HCT116 (cell line): ENCODE results near the gene SEC24A. TPM values are rescaled to one million over a fixed set of nuclear protein-coding genes. Genes with fewer than 3 reads are reported as not detected.

Experiments
- ATAC-seq: fragments of 200-7000 bp; cut with Tn5 transposase; 2 replicates; pipeline ENCODE4 v1.9.1; 2020; ENCODE audit warnings: mild to moderate bottlenecking, moderate library complexity
- BruUV-seq: library from RNA; stranded (reverse); fragments of 400-500 nt; replicated peaks from 2 replicates; lab custom pipeline; 2021; lab: Mats Ljungman, UMichigan
- CTCF ChIA-PET: fragments of 300-600 bp; sonication (Branson Sonifier 250); formaldehyde crosslinking; loops from one replicate; lab custom pipeline; 2021; ENCODE audit warnings: antibody characterized with exemption; lab: Charles Lee
- POLR2A ChIA-PET: fragments of 300-600, 350-600 bp; sonication (Branson Sonifier 250); formaldehyde crosslinking; loops from one replicate; lab custom pipeline; 2021; ENCODE audit warnings: antibody characterized with exemption; lab: Charles Lee
- RAD21 ChIA-PET, 2 experiments: fragments of 300-600 bp; sonication (Branson Sonifier 250); formaldehyde crosslinking; loops; one replicate each; lab custom pipeline; 2023; ENCODE audit warnings: low total read pairs in 2 of 2; ENCODE audit not compliant: uncharacterized antibody in 2 of 2, unreplicated experiment in 2 of 2, low non-redundant PET in 1 of 2; lab: Charles Lee
- DNase-seq: peaks from one replicate; pipeline ENCODE4 v3.0.0-alpha.2; 2010; ENCODE audit warnings: low read depth, low spot score
- H2AFZ ChIP-seq: fragments of 200-600 bp; shearing (Covaris generic), sonication (generic); 2 replicates; pipeline ENCODE4 v1.6.1; 2017; ENCODE audit warnings: low read depth, mixed run types, mixed read lengths, antibody characterized with exemption, low read length; ENCODE audit not compliant: poor library complexity, severe bottlenecking
- H3K27ac ChIP-seq: 2 replicates; pipeline ENCODE4 v1.5.1; 2012; ENCODE audit warnings: low read depth, low read length
- H3K27me3 ChIP-seq: fragments of 200-600 bp; sonication (generic); 2 replicates; pipeline ENCODE4 v1.6.1; 2016; ENCODE audit warnings: mixed run types, low read length, mixed read lengths; ENCODE audit not compliant: insufficient read depth
- H3K36me3 ChIP-seq, 2 experiments: fragments of 200-500 bp in 1 of 2; fragments of 200-600 bp in 1 of 2; sonication (Bioruptor generic) in 1 of 2; sonication (generic) in 1 of 2; 2 replicates each; pipeline versions ENCODE4 v1.5.1 to v1.6.1; 2014 to 2016; ENCODE audit warnings: low read length in 2 of 2, inconsistent platforms in 1 of 2, mixed read lengths in 1 of 2, mixed run types in 1 of 2; ENCODE audit not compliant: insufficient read depth in 2 of 2, control insufficient read depth in 1 of 2
- H3K4me1 ChIP-seq, 2 experiments: fragments of 200-600 bp in 1 of 2; sonication (generic) in 1 of 2; 2 replicates each; pipeline versions ENCODE4 v1.5.1 to v1.6.1; 2012 to 2017; ENCODE audit warnings: low read length in 2 of 2, inconsistent platforms in 1 of 2, mild to moderate bottlenecking in 1 of 2, mixed read lengths in 1 of 2, mixed run types in 1 of 2, moderate library complexity in 1 of 2; ENCODE audit not compliant: insufficient read depth in 2 of 2, control insufficient read depth in 1 of 2
- H3K4me2 ChIP-seq: fragments of 200-600 bp; sonication (generic); 2 replicates; pipeline ENCODE4 v1.6.1; 2017; ENCODE audit warnings: mixed run types, low read length, mixed read lengths
- H3K4me3 ChIP-seq, 2 experiments: fragments of 200-600 bp in 1 of 2; sonication (generic) in 1 of 2; replicated peaks in 1 of 2; 2 replicates each; pipeline ENCODE4 v1.5.1; 2011 to 2016; ENCODE audit warnings: low read length in 2 of 2, control low read depth in 1 of 2, low read depth in 1 of 2, mild to moderate bottlenecking in 1 of 2, mixed read lengths in 1 of 2, mixed run types in 1 of 2
- H3K79me2 ChIP-seq: fragments of 200-600 bp; sonication (generic); 2 replicates; pipeline ENCODE4 v1.6.1; 2017; ENCODE audit warnings: mild to moderate bottlenecking, mixed run types, low read length, moderate library complexity, mixed read lengths; ENCODE audit not compliant: insufficient read depth
- H3K9ac ChIP-seq: fragments of 200-600 bp; sonication (generic); 2 replicates; pipeline ENCODE4 v1.6.1; 2016; ENCODE audit warnings: low read length, mixed read lengths
- H3K9me2 ChIP-seq: fragments of 200-600 bp; sonication (generic), shearing (Covaris generic); 2 replicates; pipeline ENCODE4 v1.6.1; 2017; ENCODE audit warnings: mixed run types, mild to moderate bottlenecking, moderate library complexity; ENCODE audit not compliant: insufficient read depth
- H3K9me3 ChIP-seq, 2 experiments: fragments of 200-500 bp in 1 of 2; fragments of 200-600 bp in 1 of 2; sonication (Bioruptor generic) in 1 of 2; sonication (generic) in 1 of 2; 2 replicates each; pipeline ENCODE4 v1.6.1; 2014 to 2017; ENCODE audit warnings: low read length in 2 of 2, mixed read lengths in 2 of 2, inconsistent platforms in 1 of 2, low read depth in 1 of 2, mild to moderate bottlenecking in 1 of 2, mixed run types in 1 of 2, moderate library complexity in 1 of 2; ENCODE audit not compliant: control insufficient read depth in 1 of 2, insufficient read depth in 1 of 2
- H4K20me1 ChIP-seq: fragments of 200-600 bp; sonication (generic), shearing (Covaris generic); 2 replicates; pipeline ENCODE4 v1.6.1; 2017; ENCODE audit warnings: mixed run types, mild to moderate bottlenecking, moderate library complexity; ENCODE audit not compliant: insufficient read depth
- CBX3 ChIP-seq: IDR thresholded peaks from 2 replicates; pipeline ENCODE4 v1.6.1; 2012; ENCODE audit warnings: low read depth
- CEBPB ChIP-seq: IDR thresholded peaks from 2 replicates; pipeline ENCODE4 v1.6.1; 2012; ENCODE audit warnings: low read depth
- EGR1 ChIP-seq: IDR thresholded peaks from 2 replicates; pipeline ENCODE4 v1.6.1; 2012; ENCODE audit warnings: low read depth
- ELF1 ChIP-seq: IDR thresholded peaks from 2 replicates; pipeline ENCODE4 v1.6.1; 2012; ENCODE audit warnings: low read depth, borderline replicate concordance
- EZH2phosphoT487 ChIP-seq: fragments of 200-600 bp; IDR thresholded peaks from 2 replicates; pipeline ENCODE4 v1.6.1; 2018; ENCODE audit warnings: antibody characterized with exemption, borderline replicate concordance
- FOSL1 ChIP-seq: IDR thresholded peaks from 2 replicates; pipeline ENCODE4 v1.6.1; 2012; ENCODE audit warnings: low read depth
- RAD21 ChIP-seq: IDR thresholded peaks from 2 replicates; pipeline ENCODE4 v1.6.1; 2012; ENCODE audit warnings: low read depth, mild to moderate bottlenecking
- SIN3A ChIP-seq: IDR thresholded peaks from 2 replicates; pipeline ENCODE4 v1.6.1; 2012; ENCODE audit warnings: low read depth
- SP1 ChIP-seq: IDR thresholded peaks from 2 replicates; pipeline ENCODE4 v1.6.1; 2012; ENCODE audit warnings: low read depth
- SRF ChIP-seq: IDR thresholded peaks from 2 replicates; pipeline ENCODE4 v1.6.1; 2012; ENCODE audit warnings: low read depth
- YY1 ChIP-seq: IDR thresholded peaks from 2 replicates; pipeline ENCODE4 v1.6.1; 2011; ENCODE audit warnings: low read length, low read depth, moderate library complexity, mild to moderate bottlenecking; ENCODE audit not compliant: insufficient replicate concordance; ENCODE audit errors: extremely low read depth
- intact Hi-C: fragments of 100-400 bp; cut with micrococcal nuclease; formaldehyde crosslinking; loops from 2 replicates; pipeline ENCODE4 v1.10.0; 2022
- total RNA-seq: library from RNA; stranded (reverse); gene quantifications from one replicate; pipeline ENCODE4 v1.2.1, GENCODE V29; 2021; ENCODE audit not compliant: unreplicated experiment
- TF ChIP-seq, protein P1 (sequence below): IDR thresholded peaks from 2 replicates; pipeline ENCODE4 v1.6.1; 2012
- TF ChIP-seq, protein P2 (sequence below): IDR thresholded peaks from 2 replicates; pipeline ENCODE4 v1.6.1; 2012
- TF ChIP-seq, protein P3 (sequence below): IDR thresholded peaks from 2 replicates; pipeline ENCODE4 v1.6.1; 2012; ENCODE audit warnings: low read depth
- TF ChIP-seq, protein P4 (sequence below), 3 experiments: fragments of 200-600 bp in 1 of 3; sonication (generic) in 1 of 3; IDR thresholded peaks in 2 of 3; conservative IDR thresholded peaks in 1 of 3; 2 replicates each; pipeline ENCODE4 v1.5.1; 2012 to 2017; ENCODE audit warnings: low read depth in 2 of 3, low read length in 2 of 3, antibody characterized with exemption in 1 of 3, borderline replicate concordance in 1 of 3, control low read depth in 1 of 3, mild to moderate bottlenecking in 1 of 3, mixed read lengths in 1 of 3, mixed run types in 1 of 3, moderate library complexity in 1 of 3; ENCODE audit not compliant: insufficient read depth in 1 of 3

The SEC24A gene
- total RNA-seq, 1 experiment from 2014 or later = 16.8 TPM

DNA sequence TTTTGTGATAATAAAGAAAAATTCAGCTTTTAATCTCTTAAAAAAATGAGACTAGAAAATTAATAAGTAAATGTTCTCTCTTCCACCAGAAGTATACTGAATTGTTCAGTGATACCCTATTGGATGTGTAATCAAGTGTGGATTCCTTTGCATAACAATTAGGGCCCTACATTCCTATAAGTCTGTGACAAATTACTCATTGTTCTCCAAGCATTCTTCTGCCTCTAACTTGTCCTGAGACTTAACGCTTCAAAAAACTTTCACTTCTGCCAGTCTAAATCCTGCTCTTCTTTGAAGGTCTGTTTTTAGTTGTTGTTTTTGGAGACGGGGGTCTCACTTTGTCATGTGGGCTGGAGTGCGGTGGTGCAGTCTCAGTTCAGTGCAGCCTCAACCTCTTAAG lies 100.8 kb downstream of the SEC24A start:
- ATAC-seq = no peak
- Histone ChIP-seq H3K79me2 (no peaks in the 10 kb centered on the region), H3K27me3 (no peaks in the 10 kb centered on the region), H3K9me3 (no peaks in the 10 kb centered on the region), H3K4me3 (no peak overlapping the region), H3K4me2 (no peak overlapping the region), H3K9me2 (no peaks in the 10 kb centered on the region), H3K27ac (no peak overlapping the region), H3K4me1 (no peaks in the 10 kb centered on the region), H4K20me1 (no peaks in the 10 kb centered on the region), H3K36me3 (0 out of 4 replicates have a peak, but pooled peaks cover 0 to 2% of the 10 kb centered on the region in 2 experiments), H2AFZ (no peak overlapping the region), H3K9ac (no peak overlapping the region)
- no peak for DNase-seq
- RAD21 ChIA-PET = no interaction called here
- intact Hi-C loops = no loop called here
- TF ChIP-seq, protein P1, sequence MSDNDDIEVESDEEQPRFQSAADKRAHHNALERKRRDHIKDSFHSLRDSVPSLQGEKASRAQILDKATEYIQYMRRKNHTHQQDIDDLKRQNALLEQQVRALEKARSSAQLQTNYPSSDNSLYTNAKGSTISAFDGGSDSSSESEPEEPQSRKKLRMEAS = no peak
- TF ChIP-seq, protein P2, sequence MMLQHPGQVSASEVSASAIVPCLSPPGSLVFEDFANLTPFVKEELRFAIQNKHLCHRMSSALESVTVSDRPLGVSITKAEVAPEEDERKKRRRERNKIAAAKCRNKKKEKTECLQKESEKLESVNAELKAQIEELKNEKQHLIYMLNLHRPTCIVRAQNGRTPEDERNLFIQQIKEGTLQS = no peak
- TF ChIP-seq EGR1 (no peak), FOSL1 (no peak), YY1 (no peak), SIN3A (no peak)
- no TSS peak for BruUV-seq
- POLR2A ChIA-PET = interaction anchor here (1.5 kb wide), 1 partner anchor 11 kb away, joined by 4 read pairs; the partner anchor contains the start of gene CAMLG
- CTCF ChIA-PET = no interaction called here

DNA sequence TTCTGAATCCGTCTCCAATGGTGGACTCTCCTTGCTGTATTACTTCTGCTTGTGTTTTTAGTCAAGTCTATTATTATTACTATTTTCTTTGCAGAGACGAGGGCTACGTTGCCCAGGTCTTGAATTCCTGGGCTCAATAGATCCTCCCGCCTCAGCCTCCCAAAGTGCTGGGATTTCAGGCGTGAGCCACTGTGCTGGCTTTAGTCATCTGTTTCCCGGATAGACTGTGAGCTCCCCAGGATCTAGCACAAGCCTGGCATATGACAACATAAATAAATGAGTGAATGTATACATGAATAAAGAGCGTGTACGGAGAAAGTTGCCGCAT lies 109.6 kb downstream of the SEC24A start:
- intact Hi-C loops = no loop called here
- BruUV-seq = TSS peak; percentile 83
- TF ChIP-seq, protein P3, sequence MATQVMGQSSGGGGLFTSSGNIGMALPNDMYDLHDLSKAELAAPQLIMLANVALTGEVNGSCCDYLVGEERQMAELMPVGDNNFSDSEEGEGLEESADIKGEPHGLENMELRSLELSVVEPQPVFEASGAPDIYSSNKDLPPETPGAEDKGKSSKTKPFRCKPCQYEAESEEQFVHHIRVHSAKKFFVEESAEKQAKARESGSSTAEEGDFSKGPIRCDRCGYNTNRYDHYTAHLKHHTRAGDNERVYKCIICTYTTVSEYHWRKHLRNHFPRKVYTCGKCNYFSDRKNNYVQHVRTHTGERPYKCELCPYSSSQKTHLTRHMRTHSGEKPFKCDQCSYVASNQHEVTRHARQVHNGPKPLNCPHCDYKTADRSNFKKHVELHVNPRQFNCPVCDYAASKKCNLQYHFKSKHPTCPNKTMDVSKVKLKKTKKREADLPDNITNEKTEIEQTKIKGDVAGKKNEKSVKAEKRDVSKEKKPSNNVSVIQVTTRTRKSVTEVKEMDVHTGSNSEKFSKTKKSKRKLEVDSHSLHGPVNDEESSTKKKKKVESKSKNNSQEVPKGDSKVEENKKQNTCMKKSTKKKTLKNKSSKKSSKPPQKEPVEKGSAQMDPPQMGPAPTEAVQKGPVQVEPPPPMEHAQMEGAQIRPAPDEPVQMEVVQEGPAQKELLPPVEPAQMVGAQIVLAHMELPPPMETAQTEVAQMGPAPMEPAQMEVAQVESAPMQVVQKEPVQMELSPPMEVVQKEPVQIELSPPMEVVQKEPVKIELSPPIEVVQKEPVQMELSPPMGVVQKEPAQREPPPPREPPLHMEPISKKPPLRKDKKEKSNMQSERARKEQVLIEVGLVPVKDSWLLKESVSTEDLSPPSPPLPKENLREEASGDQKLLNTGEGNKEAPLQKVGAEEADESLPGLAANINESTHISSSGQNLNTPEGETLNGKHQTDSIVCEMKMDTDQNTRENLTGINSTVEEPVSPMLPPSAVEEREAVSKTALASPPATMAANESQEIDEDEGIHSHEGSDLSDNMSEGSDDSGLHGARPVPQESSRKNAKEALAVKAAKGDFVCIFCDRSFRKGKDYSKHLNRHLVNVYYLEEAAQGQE = no peak
- TF ChIP-seq SRF = no peak
- no peak for TF ChIP-seq SP1
- no peak for TF ChIP-seq EZH2phosphoT487
- no peak for TF ChIP-seq CBX3
- TF ChIP-seq EGR1 = no peak
- TF ChIP-seq, protein P4, sequence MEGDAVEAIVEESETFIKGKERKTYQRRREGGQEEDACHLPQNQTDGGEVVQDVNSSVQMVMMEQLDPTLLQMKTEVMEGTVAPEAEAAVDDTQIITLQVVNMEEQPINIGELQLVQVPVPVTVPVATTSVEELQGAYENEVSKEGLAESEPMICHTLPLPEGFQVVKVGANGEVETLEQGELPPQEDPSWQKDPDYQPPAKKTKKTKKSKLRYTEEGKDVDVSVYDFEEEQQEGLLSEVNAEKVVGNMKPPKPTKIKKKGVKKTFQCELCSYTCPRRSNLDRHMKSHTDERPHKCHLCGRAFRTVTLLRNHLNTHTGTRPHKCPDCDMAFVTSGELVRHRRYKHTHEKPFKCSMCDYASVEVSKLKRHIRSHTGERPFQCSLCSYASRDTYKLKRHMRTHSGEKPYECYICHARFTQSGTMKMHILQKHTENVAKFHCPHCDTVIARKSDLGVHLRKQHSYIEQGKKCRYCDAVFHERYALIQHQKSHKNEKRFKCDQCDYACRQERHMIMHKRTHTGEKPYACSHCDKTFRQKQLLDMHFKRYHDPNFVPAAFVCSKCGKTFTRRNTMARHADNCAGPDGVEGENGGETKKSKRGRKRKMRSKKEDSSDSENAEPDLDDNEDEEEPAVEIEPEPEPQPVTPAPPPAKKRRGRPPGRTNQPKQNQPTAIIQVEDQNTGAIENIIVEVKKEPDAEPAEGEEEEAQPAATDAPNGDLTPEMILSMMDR (IDR thresholded peaks at IDR 0.05 in 2 of 3, conservative IDR thresholded peaks at IDR 0.05 in 1 of 3; ENCODE audit: borderline replicate concordance in 1 of 3, insufficient read depth in 1 of 3, low read depth in 2 of 3, low read length in 2 of 3) = no peak
- TF ChIP-seq CEBPB = no peak
- no peak for TF ChIP-seq FOSL1
- no peak for TF ChIP-seq RAD21
- TF ChIP-seq YY1 = no peak
- TF ChIP-seq ELF1 = no peak

More for the DNA sequence above, 109.6 kb downstream of the SEC24A start:
- Histone ChIP-seq H3K9me2 (no peaks in the 10 kb centered on the region), H3K9me3 (no peaks in the 10 kb centered on the region), H4K20me1 (peaks cover 6% of the 10 kb centered on the region; the same call in 1 of the 2 replicates), H3K27me3 (no peaks in the 10 kb centered on the region), H3K4me2 (peak overlapping the region; percentile 80), H3K9ac (peak overlapping the region; percentile 81), H3K4me3 (peak overlapping the region; percentile 68 to 79), H3K4me1 (peaks cover 10 to 19% of the 10 kb centered on the region in 2 experiments), H2AFZ (peak overlapping the region; percentile 19), H3K79me2 (peaks cover 46% of the 10 kb centered on the region), H3K36me3 (no peaks in the 10 kb centered on the region), H3K27ac (peak overlapping the region; percentile 2; the same call in 1 of the 2 replicates)
- ATAC-seq = peak; percentile 60
- CTCF ChIA-PET = interaction anchor here (0.8 to 1.4 kb wide), 4 partner anchors 19 to 146 kb away, joined by 3 read pairs; partner anchors contain the start of gene CAMLG
- no peak for DNase-seq
- RAD21 ChIA-PET = no interaction called here
- POLR2A ChIA-PET = interaction anchor here (0.8 to 3.0 kb wide), 4 partner anchors 12 to 147 kb away, joined by 3 to 16 read pairs (median 4); partner anchors contain the start of genes C5orf24, CAMLG and PCBD2
